H9 (cell line): ENCODE measurements around the gene C22orf23. TPM values are rescaled to one million over a fixed set of nuclear protein-coding genes. Genes with fewer than 3 reads are reported as not detected.

Experiments used
- DNase-seq: peaks from one replicate; pipeline ENCODE4 v3.0.0-alpha.2; 2017
- H2AFZ ChIP-seq: one replicate; pipeline ENCODE4 v1.6.1; 2013; ENCODE audit warnings: mild to moderate bottlenecking, low read length, control low read depth, moderate library complexity
- H2AK5ac ChIP-seq: 2 replicates; pipeline ENCODE4 v1.6.1; 2013; ENCODE audit warnings: low read length, control low read depth, mixed read lengths; ENCODE audit not compliant: insufficient read length
- H2BK120ac ChIP-seq: one replicate; pipeline ENCODE4 v1.6.1; 2013; ENCODE audit warnings: low read depth, mild to moderate bottlenecking, low read length, control low read depth, inconsistent platforms; ENCODE audit not compliant: poor library complexity, severe bottlenecking
- H2BK12ac ChIP-seq: 2 replicates; pipeline ENCODE4 v1.6.1; 2013; ENCODE audit warnings: low read length, control low read depth, mixed read lengths, low read depth; ENCODE audit not compliant: insufficient read length
- H2BK15ac ChIP-seq: 2 replicates; pipeline ENCODE4 v1.6.1; 2013; ENCODE audit warnings: low read depth, low read length, control low read depth
- H2BK20ac ChIP-seq: one replicate; pipeline ENCODE4 v1.6.1; 2013; ENCODE audit warnings: low read depth, mild to moderate bottlenecking, low read length, control low read depth, inconsistent platforms; ENCODE audit not compliant: poor library complexity, severe bottlenecking
- H2BK5ac ChIP-seq: 2 replicates; pipeline ENCODE4 v1.6.1; 2013; ENCODE audit warnings: low read length, control low read depth, mixed read lengths; ENCODE audit not compliant: insufficient read length
- H3K14ac ChIP-seq: 2 replicates; pipeline ENCODE4 v1.6.1; 2013; ENCODE audit warnings: low read length, control low read depth; ENCODE audit not compliant: insufficient read depth
- H3K18ac ChIP-seq: 2 replicates; pipeline ENCODE4 v1.6.1; 2013; ENCODE audit warnings: low read depth, mild to moderate bottlenecking, mixed read lengths, low read length, control low read depth; ENCODE audit not compliant: insufficient read length
- H3K23ac ChIP-seq: 2 replicates; pipeline ENCODE4 v1.6.1; 2013; ENCODE audit warnings: low read length, control low read depth, mixed read lengths, low read depth; ENCODE audit not compliant: insufficient read length
- H3K23me2 ChIP-seq: 2 replicates; pipeline ENCODE4 v1.6.1; 2013; ENCODE audit warnings: low read depth, mild to moderate bottlenecking, mixed read lengths, low read length, control low read depth; ENCODE audit not compliant: insufficient read length, poor library complexity, severe bottlenecking
- H3K27ac ChIP-seq: 2 replicates; pipeline ENCODE4 v1.5.1; 2013; ENCODE audit warnings: low read length, control low read depth, mixed read lengths, low read depth; ENCODE audit not compliant: insufficient read length
- H3K27me3 ChIP-seq: 2 replicates; pipeline ENCODE4 v1.6.1; 2013; ENCODE audit warnings: low read length, control low read depth, inconsistent platforms; ENCODE audit not compliant: insufficient read depth
- H3K4ac ChIP-seq: 2 replicates; pipeline ENCODE4 v1.6.1; 2013; ENCODE audit warnings: low read depth, mild to moderate bottlenecking, control low read depth, inconsistent platforms, low read length, moderate library complexity
- H3K4me1 ChIP-seq: 2 replicates; pipeline ENCODE4 v1.6.1; 2013; ENCODE audit warnings: low read length, control low read depth, inconsistent platforms; ENCODE audit not compliant: insufficient read depth
- H3K4me2 ChIP-seq: 2 replicates; pipeline ENCODE4 v1.6.1; 2013; ENCODE audit warnings: low read length, control low read depth, mixed read lengths; ENCODE audit not compliant: insufficient read length, insufficient read depth
- H3K56ac ChIP-seq: 2 replicates; pipeline ENCODE4 v1.6.1; 2013; ENCODE audit warnings: low read depth, mild to moderate bottlenecking, mixed read lengths, low read length, control low read depth; ENCODE audit not compliant: insufficient read length
- H3K79me1 ChIP-seq: 2 replicates; pipeline ENCODE4 v1.6.1; 2013; ENCODE audit warnings: low read depth, mild to moderate bottlenecking, moderate library complexity, low read length, control low read depth, inconsistent platforms; ENCODE audit not compliant: insufficient read depth, poor library complexity, severe bottlenecking
- H3K79me2 ChIP-seq: 2 replicates; pipeline ENCODE4 v1.6.1; 2013; ENCODE audit warnings: low read length, control low read depth, inconsistent platforms; ENCODE audit not compliant: insufficient read depth
- H3K9ac ChIP-seq: 2 replicates; pipeline ENCODE4 v1.6.1; 2013; ENCODE audit warnings: low read length, control low read depth, mixed read lengths; ENCODE audit not compliant: insufficient read length; ENCODE audit errors: extremely low read depth
- H3K9me3 ChIP-seq: one replicate; pipeline ENCODE4 v1.6.1; 2013; ENCODE audit warnings: low read depth, low read length, inconsistent platforms; ENCODE audit not compliant: control insufficient read depth
- H3T11ph ChIP-seq: one replicate; pipeline ENCODE4 v1.6.1; 2013; ENCODE audit warnings: mild to moderate bottlenecking, low read length, control low read depth, inconsistent platforms
- H4K20me1 ChIP-seq: one replicate; pipeline ENCODE4 v1.6.1; 2013; ENCODE audit not compliant: control insufficient read depth, insufficient read length, insufficient read depth
- H4K5ac ChIP-seq: 2 replicates; pipeline ENCODE4 v1.6.1; 2013; ENCODE audit warnings: low read depth, mild to moderate bottlenecking, mixed read lengths, low read length, control low read depth; ENCODE audit not compliant: insufficient read length
- H4K8ac ChIP-seq: replicated peaks from 2 replicates; pipeline ENCODE4 v1.6.1; 2013; ENCODE audit warnings: low read length, control low read depth, mixed read lengths, low read depth; ENCODE audit not compliant: insufficient read length
- H4K91ac ChIP-seq: 2 replicates; pipeline ENCODE4 v1.6.1; 2013; ENCODE audit warnings: low read depth, mild to moderate bottlenecking, moderate library complexity, mixed read lengths, low read length, control low read depth; ENCODE audit not compliant: insufficient read length
- H3K27ac Mint-ChIP-seq, 3 experiments: 2 replicates in 2 of 3; 3 replicates in 1 of 3; pipeline ENCODE4 v1.8.0; 2020 to 2021; ENCODE audit warnings: mixed read lengths in 3 of 3, mild to moderate bottlenecking in 1 of 3, moderate library complexity in 1 of 3
- H3K27me3 Mint-ChIP-seq: 2 replicates; pipeline ENCODE4 v1.8.0; 2021; ENCODE audit warnings: low read depth, mild to moderate bottlenecking, moderate library complexity, mixed read lengths
- H3K36me3 Mint-ChIP-seq, 3 experiments: 2 replicates in 2 of 3; 3 replicates in 1 of 3; pipeline ENCODE4 v1.8.0; 2020 to 2021; ENCODE audit warnings: low read depth in 3 of 3, mixed read lengths in 3 of 3; ENCODE audit not compliant: insufficient read depth in 1 of 3
- H3K4me1 Mint-ChIP-seq, 2 experiments: 2 replicates each; pipeline ENCODE4 v1.8.0; 2020; ENCODE audit warnings: mixed read lengths in 2 of 2
- H3K4me3 Mint-ChIP-seq, 2 experiments: 2 replicates in 1 of 2; 3 replicates in 1 of 2; pipeline ENCODE4 v1.8.0; 2020 to 2021; ENCODE audit warnings: mild to moderate bottlenecking in 2 of 2, mixed read lengths in 2 of 2, moderate library complexity in 1 of 2
- H3K9me3 Mint-ChIP-seq, 2 experiments: 2 replicates in 1 of 2; 3 replicates in 1 of 2; pipeline ENCODE4 v1.8.0; 2020; ENCODE audit warnings: mild to moderate bottlenecking in 2 of 2, mixed read lengths in 2 of 2, moderate library complexity in 1 of 2
- WGBS: extraction: QIAGEN DNeasy Blood & Tissue Kit; methylation state at CpG from one replicate; pipeline ENCODE4 v1.1.7; 2013; ENCODE audit warnings: missing lambda C conversion rate, low lambda C conversion rate, mixed read lengths; ENCODE audit not compliant: insufficient read length; ENCODE audit errors: extremely low coverage; 5-methylcytosine and 5-hydroxymethylcytosine counted together
- total RNA-seq: library from RNA; stranded (reverse); gene quantifications from 2 replicates; pipeline ENCODE4 v1.2.1, GENCODE V29; 2021
- TF ChIP-seq, protein P1 (sequence below): fragments of 200-600 bp; sonication (generic); conservative IDR thresholded peaks from 3 replicates; pipeline ENCODE4 v1.8.0; 2021; ENCODE audit warnings: antibody characterized with exemption, mild to moderate bottlenecking

The C22orf23 gene
- total RNA-seq, 1 experiment from 2014 or later = 0.57 TPM

DNA sequence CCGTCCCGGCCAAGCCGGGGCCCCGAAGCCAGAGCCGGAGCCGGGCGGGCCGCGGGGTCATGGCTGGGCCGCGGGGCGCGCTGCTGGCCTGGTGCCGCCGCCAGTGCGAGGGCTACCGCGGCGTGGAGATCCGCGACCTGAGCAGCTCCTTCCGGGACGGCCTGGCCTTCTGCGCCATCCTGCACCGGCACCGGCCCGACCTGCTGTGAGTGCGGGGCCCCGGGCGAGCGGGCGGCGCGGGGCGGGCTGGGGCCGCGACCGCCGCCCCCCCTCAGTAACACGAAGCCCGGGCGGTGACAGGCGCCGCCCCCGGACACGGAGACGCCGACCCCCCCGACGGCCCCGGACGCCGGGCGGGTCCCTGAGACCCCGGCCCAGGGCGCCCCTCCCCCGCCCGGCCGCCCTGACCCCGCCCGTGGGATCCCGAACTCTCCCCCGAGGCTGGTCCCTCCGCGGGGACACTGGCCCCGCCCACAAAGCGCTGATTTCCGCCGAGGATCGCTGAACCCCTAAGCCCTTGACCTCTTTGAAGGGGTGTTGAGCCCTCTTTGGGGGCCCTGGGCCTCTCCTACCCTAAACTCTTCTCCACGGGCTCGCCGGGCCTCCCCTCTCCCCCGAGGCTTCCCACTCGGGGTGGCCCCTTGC is 46.9 kb downstream of the C22orf23 start:
- no peak overlapping the region for H4K91ac ChIP-seq
- peaks cover 5% of the 10 kb centered on the region for H3K23me2 ChIP-seq
- H3K9ac ChIP-seq = peak overlapping the region; percentile 45
- TF ChIP-seq, protein P1, sequence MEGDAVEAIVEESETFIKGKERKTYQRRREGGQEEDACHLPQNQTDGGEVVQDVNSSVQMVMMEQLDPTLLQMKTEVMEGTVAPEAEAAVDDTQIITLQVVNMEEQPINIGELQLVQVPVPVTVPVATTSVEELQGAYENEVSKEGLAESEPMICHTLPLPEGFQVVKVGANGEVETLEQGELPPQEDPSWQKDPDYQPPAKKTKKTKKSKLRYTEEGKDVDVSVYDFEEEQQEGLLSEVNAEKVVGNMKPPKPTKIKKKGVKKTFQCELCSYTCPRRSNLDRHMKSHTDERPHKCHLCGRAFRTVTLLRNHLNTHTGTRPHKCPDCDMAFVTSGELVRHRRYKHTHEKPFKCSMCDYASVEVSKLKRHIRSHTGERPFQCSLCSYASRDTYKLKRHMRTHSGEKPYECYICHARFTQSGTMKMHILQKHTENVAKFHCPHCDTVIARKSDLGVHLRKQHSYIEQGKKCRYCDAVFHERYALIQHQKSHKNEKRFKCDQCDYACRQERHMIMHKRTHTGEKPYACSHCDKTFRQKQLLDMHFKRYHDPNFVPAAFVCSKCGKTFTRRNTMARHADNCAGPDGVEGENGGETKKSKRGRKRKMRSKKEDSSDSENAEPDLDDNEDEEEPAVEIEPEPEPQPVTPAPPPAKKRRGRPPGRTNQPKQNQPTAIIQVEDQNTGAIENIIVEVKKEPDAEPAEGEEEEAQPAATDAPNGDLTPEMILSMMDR = no peak
- no peak overlapping the region for H3K23ac ChIP-seq
- no peak overlapping the region for H2AFZ ChIP-seq
- H2BK15ac ChIP-seq = no peak overlapping the region
- H2BK20ac ChIP-seq = no peak overlapping the region
- H3K36me3 Mint-ChIP-seq = peaks cover 3 to 10% (median 9%) of the 10 kb centered on the region in 3 experiments; a peak in 4 of 7 replicates
- no peaks in the 10 kb centered on the region for H3K27me3 Mint-ChIP-seq
- no peaks in the 10 kb centered on the region for H3K9me3 ChIP-seq
- DNase-seq = no peak
- WGBS = no CpG with 5 or more reads among the region's 75 CpGs
- no peaks in the 10 kb centered on the region for H3K79me2 ChIP-seq
- H3K56ac ChIP-seq = no peak overlapping the region
- H2AK5ac ChIP-seq = no peak overlapping the region
- H3K79me1 ChIP-seq = no peaks in the 10 kb centered on the region
- 0 out of 2 replicates have a peak, but pooled peaks cover 3% of the 10 kb centered on the region for H3K4me1 ChIP-seq
- H4K5ac ChIP-seq = no peak overlapping the region
- no peak overlapping the region for H2BK5ac ChIP-seq
- peaks cover 42 to 46% of the 10 kb centered on the region in 2 experiments for H3K4me1 Mint-ChIP-seq
- H3K18ac ChIP-seq = no peak overlapping the region
- H3K27me3 ChIP-seq = no peaks in the 10 kb centered on the region
- H4K20me1 ChIP-seq = no peaks in the 10 kb centered on the region
- H3K4me3 Mint-ChIP-seq = peak overlapping the region; percentile 76 to 85
- no peak overlapping the region for H4K8ac ChIP-seq
- H3K9me3 Mint-ChIP-seq = no peaks in the 10 kb centered on the region
- no peak overlapping the region for H3T11ph ChIP-seq
- peak overlapping the region; percentile 91 for H3K14ac ChIP-seq
- H3K4ac ChIP-seq = no peak overlapping the region
- H3K4me2 ChIP-seq = peak overlapping the region; percentile 33
- no peak overlapping the region for H2BK12ac ChIP-seq
- H2BK120ac ChIP-seq = no peak overlapping the region
- H3K27ac ChIP-seq = no peak overlapping the region
- peak overlapping the region in 1 of 3 experiments; percentile 84; a peak in 1 of 7 replicates for H3K27ac Mint-ChIP-seq
